Measurements from ENCODE around the gene MGRN1. TPM values are rescaled to one million over a fixed set of nuclear protein-coding genes. Genes with fewer than 3 reads are reported as not detected.
A peak's percentile ranks its signal among the peaks of the same experiment; 100 is the strongest.

Gene MGRN1
- total RNA-seq, 1 donor from 2014 or later, result 31.6 TPM

DNA sequence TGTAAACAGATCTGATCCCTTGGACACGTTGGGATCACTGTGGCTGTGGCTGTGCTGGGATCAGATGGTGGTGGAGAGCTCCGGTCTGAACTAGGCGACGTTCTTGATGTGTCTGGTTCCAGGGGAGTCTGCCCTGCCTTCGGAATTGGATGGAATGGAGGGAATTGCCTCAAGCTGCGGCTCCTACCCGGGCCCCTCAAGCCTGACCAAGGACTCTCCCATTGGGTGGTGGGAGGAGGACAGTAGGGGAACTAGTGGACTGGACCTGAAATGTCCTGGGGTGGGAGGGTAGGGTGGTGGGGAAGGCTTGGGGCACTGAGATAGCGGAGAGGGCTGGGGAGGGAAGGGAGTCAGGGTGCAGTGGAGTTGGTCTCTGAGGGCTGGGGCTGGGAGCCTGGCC is 6.7 kb upstream of the MGRN1 start:
- ATAC-seq (no peak), DNase-seq (no peak)
- intact Hi-C loops (cut with micrococcal nuclease), result no loop called here

DNA sequence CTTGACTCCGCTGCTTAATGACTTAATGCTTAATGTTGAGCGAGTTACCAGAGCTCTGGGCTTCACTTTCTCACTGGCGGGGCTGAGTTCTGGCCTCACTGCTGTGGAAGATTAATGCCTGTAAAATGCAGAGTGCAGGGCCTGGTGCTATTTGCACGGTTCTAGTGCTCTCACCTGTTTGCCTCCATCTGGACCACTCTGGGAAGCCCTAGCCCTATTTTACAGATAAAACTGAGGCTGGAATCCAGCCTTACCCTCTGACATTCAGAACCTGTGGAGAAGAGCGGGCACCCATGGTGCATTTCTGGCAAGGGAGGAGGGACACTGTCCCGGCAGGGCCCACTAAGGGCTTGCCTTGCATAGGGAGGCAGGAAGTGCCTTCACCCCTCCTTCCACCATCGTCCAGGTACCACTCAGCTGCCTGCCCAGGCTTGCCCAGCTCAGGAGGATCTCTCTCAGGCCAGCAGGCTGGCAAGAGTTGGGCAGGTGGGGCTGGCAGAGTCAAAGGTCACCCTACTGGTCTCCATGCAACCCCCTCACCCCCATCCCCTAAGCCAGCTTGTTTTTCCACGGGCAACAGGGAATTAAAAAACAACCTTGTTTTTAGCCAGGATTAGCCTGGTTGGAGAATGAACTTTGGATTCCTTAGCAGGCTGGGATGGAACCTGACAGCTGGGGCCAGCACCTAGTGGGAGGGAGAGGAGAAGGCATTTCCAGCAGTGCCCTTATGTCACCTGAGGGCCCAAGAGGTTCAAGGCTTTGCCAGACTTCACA is 5.8 kb upstream of the MGRN1 start:
- intact Hi-C loops (cut with micrococcal nuclease), result no loop called here
- peak; percentile 23 for DNase-seq
- no peak for ATAC-seq

DNA sequence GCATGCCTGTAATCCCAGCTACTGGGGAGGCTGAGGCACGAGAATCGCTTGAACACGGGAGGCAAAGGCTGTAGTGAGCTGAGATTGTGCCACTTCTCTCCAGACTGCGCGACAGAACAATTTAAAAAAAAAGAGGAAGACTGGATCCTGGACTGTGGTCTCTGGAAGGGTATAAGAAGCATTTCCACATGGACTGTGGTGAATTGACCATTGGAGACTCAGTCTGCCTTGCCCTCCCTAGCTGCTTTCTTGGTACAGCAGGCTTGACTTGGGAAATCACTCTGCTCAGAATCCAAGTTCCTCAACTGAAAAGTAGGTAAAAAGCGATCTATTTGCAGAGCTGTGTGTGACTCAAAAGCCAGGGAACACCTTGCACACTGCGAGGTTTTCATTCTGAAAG is 1.0 kb upstream of the MGRN1 start:
- no peak for DNase-seq
- intact Hi-C loops (cut with micrococcal nuclease), result no loop called here
- no peak for ATAC-seq

DNA sequence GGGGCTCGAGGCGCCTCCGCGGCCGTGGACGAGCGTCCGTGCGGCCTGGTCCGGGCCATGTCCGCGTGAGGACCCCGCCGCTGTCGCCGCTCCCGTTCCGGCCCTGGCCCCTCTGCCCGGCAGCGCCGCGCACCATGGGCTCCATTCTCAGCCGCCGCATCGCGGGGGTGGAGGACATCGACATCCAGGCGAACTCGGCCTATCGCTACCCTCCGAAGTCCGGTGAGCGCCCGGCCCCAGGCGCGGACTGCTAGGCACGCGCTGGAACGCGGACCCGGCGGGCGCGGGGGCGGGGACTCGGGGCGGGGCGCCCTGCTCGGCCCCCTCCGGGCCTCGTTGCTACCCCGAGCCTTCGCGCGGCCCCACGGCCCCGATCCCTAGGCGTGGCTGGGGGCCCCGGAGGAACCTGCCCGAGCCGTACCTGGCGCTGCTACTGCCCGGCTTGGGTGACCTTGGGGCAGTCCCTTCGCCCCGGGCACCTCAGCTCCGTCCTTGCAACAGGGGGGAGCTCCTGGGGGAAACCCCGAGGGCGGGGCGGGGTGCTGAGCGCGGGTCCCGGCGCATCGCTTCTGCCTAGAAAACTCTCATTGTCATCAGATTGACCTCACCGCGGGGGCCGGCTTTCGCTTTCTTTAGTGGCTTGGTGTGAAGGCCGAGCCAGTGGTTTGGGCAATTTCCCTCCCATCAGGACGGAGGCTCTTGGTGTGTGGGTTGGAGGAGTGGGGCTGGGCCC is 367 bp downstream of the MGRN1 start:
- peak; percentile 39 for ATAC-seq
- peak; percentile 73 for DNase-seq
- intact Hi-C loops (cut with micrococcal nuclease), result no loop called here

DNA sequence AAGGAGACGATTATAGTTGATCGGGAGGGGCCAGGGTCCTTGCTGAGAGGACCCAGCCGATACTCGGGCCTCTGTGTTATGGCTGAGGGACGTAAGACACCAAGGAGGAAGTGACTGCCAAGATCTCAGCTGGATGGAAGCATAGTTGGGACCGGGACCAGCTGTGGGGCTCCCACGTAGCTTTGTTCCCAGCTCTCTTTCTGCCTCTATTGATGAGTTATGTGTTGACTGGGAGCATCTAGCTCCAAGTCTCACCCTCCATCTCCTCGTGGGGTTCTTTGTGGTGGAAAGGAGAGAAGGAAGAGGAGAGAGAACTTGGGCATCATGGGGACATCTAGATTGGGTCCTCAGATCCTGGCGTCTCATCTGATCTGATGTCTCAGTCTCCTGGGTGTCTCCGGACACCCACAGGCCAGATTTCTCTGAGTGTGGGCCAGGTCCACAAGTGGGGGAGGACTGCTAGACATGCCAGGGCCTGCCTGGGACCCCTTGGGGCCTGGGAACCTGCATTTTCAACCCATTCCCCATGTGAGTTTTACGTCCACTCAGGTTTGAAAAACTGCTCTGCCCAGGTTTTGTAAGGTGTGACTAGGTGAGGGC is 1.0 kb downstream of the MGRN1 start:
- intact Hi-C loops (cut with micrococcal nuclease), result no loop called here
- ATAC-seq (no peak), DNase-seq (no peak)

DNA sequence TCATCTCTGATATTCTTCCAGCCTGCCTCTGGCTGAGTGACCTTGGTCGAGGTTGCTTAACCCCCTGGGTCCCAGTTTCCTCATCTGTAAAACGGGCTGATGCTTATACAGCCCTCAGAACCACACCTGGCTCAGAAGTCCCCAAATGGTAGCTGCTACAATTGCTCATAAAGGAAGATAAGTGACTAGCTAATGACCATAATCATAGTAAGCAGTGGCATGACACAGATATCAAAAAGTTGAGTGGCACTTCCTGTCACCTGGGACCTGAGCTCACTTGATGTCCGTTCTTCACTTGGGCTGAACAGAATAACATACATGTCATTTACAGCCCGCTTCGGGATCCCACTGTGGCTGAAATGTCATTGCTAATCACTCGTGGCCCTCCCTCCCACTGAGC is 1.8 kb downstream of the MGRN1 start:
- DNase-seq, result no peak
- no peak for ATAC-seq
- intact Hi-C loops (cut with micrococcal nuclease), result no loop called here

DNA sequence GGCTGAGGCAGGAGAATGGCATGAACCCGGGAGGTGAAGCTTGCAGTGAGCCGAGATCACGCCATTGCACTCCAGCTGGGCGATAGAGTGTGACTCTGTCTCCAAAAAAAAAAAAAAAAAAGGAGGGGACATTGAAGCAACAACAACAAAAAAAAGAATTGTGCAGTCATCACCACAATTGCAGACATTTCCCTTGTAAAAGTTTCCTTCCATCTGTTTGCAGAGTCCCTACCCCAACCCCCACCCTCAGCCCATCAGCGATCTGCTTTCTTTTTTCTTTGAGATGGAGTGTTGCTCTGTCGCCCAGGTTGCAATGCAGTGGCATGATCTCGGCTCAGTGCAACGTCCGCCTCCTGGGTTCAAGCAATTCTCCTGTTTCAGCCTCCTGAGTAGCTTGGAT is 3.7 kb downstream of the MGRN1 start:
- intact Hi-C loops (cut with micrococcal nuclease), result no loop called here
- ATAC-seq (no peak), DNase-seq (no peak)

DNA sequence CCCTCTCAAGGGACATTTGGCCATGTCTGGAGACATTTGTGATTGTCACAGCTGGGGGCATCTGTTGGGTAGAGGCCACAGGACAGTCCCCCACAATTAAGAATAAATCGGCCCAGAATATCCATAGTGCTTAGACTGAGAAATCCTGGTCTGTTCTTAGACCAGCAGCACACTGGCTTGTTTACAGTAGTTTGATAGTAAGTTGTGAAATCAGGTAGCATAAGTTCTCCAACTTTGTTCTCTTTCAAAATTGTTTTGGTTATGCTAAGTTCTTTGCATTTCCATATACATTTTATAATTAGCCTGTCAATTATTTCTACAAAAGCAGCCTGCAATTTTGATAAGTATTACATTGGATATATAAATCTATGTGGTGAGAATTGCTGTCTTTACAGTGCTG is 6.8 kb downstream of the MGRN1 start:
- ATAC-seq, result no peak
- intact Hi-C loops (cut with micrococcal nuclease), result no loop called here

DNA sequence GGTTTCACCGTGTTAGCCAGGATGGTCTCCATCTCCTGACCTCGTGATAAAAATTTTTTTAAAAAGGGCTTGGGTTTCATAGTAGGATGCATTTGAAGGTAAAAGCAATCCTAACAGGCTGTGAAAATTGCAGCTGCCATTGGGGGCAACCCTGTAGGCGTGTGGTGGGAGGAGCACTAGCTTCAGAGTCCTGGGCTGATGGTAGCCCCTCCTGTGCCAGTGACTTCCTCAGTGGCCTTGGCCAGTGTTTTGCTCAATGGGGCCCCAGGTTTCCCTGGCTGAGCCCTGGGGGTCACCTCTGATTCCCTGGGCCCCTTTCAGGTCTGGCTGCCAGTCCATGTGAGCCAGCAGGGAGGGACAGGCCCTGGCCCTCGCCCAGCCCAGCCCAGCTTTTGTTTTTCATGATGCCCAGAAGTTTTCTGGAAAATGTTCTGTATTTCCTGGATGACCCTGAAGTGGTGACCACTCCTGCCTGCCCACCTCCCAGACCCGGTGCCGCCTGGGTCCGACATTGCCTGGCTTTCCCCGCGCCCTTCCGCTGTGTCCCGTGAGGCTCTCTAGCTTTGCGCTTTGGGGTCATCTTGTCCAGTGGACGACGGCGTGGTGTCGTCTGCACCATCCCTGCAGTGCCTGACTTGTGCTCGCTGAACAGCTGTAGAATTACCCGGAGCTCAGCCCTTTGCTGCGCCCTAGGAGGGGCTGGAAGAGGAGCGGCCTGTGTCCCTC is 9.4 kb downstream of the MGRN1 start:
- DNase-seq, result no peak

More for the DNA sequence above, 6.8 kb downstream of the MGRN1 start:
- DNase-seq, result no peak

DNA sequence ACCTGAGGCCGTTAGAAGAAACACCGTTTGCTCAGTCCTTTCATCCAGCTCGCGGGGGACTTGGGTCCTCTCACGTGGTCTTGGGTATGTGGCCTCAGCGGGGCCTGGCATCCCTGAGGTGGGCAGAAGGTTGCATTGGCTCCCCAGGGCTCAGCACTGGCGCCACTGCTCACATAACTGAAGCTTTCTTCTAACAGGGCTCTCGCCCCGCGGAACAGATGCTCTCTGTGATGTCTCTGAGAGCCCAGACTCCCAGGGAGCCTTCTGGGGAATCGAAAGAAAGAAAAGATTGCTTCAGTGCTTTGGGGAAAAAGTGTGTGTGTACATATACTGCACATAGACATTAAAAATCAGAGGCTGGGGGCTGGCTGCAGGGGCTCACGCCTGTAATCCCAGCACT is 10.1 kb downstream of the MGRN1 start:
- intact Hi-C loops (cut with micrococcal nuclease), result no loop called here
- ATAC-seq (no peak), DNase-seq (no peak)

More for the DNA sequence above, 9.4 kb downstream of the MGRN1 start:
- intact Hi-C loops (cut with micrococcal nuclease), result no loop called here
- ATAC-seq, result no peak

DNA sequence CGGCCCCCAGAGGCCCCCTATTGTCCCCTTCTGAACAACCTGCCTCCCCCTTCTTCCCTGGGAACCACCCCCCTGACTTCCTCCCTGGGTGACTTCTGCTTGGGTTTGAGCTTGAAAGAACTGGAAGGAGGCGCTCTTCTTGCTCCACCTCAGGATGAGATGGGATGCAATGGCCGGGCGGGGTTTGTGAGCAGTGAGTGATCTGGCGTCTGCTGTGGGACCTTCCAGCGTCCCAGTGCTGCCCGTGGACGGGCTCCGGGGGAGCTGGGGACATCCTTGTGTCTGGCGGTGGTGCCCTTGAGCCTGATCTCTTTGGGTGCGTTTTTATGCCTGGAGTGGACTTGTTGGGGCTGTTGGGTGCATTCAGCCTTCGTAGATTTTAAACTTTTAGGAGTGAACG is 11.6 kb downstream of the MGRN1 start:
- intact Hi-C loops (cut with micrococcal nuclease), result no loop called here
- ATAC-seq (no peak), DNase-seq (no peak)

DNA sequence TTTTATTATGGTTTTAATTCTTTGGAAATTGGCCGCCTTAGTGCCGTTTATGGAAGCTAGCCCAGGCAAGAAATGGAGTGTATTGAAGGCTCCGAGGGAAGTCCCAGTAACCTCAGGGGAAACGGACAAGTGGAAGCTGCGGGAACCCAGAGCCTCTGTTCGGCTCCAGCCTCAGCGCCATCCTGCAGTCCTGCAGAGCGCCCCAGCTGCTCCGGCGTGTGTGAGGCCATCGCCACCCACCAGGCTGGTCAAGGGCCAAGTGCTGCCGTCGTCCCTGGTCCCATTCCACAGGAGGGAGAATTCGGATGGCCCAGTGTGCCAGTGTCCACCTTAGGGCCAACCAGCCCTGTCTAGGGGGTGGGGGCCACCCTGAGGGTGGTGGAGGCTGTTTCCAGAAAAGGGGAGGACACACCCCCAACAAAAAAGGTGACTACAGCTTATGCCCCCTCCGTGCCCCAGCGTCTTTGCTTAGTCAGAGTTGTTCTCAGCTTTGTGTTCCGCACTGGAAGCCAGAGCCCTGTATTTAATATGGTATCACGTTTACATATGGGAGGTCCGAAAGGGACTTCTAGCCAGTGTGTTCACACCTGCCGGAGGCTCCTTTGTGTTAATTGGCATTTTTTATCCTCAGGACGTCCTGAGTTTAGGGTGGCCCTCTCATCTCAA is 13.0 kb downstream of the MGRN1 start:
- no peak for ATAC-seq

DNA sequence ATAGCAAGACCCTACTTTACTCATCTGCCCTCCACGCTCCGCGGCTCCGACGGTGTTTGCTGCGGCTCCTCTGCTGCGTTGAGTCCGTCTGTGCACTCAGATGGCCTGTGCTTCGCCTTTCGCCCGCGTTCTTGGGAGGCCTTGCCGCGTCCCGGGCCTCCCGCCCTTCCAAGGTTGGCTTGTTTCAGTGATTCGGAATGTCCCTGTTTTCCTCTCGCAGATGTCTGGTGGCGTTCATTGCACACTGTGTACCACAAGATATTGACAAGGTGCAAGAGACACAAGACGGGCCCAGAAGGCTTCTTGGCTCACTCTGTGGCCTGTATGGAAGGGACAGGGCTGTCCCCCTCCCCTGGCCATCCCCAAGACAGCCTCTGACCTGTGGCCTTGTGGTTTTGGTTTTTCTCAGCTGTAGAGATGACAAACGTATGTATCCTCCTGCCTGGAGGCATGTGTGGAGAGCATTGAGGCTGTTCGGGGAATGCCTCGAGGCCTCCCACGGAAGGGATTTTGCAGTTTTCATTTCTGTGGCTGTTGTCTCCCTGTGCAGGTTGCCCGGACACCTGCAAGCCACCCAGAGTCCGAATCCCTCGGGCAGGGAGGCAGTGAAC is 15.4 kb downstream of the MGRN1 start:
- peak; percentile 44 for ATAC-seq
- no peak for DNase-seq
- intact Hi-C loops (cut with micrococcal nuclease), result no loop called here

More for the DNA sequence above, 13.0 kb downstream of the MGRN1 start:
- intact Hi-C loops (cut with micrococcal nuclease), result no loop called here
- no peak for DNase-seq

DNA sequence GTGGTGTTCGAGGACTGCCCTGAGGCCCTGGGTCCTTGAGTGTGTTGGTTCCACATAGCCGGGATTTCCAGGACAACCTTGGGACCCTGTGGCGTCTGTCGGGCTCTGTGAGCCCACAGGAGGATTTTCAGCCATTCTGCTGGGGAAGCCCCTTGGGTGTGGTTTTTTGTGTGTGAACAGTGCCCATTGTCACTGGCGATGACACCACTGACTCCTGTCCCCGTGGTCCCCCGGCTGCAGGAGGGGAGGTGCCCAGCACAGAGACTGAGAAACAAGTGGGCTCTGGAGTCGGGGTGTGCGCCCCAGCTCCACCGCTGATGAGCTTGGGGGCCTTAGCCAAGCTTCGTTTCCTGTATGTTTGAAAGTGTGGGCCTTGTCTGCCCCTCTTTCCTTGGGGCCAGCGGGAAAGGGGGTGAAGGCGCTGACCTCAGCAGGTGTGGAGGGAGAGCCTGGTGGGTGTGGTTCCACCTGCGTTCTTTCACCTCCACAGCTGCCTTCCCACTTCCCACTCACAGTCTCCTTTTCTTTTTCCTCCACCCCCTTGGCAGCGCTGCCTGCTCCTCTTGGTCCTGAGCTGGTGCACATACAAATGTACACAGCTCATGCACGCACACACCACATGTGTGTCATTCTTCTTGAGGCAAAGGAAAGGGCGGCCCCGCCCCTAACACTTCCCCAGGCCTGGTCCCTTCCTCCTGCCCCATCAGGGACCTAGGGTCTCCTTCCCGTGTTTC is 16.1 kb downstream of the MGRN1 start:
- DNase-seq (no peak), ATAC-seq (peak; percentile 30)
- intact Hi-C loops (cut with micrococcal nuclease), result no loop called here

DNA sequence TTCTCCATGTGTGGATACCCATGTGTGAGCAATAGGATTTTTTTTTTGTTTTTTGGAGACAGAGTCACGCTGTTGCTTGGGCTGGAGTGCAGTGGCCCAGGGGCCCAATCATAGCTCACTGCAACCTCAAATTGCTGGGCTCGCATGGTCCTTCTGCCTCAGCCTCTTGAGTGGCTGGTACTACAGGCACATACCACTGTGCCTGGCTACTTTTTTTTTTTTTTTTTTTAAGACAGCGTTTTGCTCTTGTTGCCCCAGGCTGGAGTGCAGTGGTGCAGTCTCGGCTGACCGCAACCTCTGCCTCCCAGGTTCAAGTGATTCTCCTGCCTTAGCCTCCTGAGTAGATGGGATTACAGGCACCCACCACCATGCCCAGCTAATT is 16.7 kb downstream of the MGRN1 start:
- ATAC-seq, result no peak
- intact Hi-C loops (cut with micrococcal nuclease), result no loop called here
- no peak for DNase-seq

DNA sequence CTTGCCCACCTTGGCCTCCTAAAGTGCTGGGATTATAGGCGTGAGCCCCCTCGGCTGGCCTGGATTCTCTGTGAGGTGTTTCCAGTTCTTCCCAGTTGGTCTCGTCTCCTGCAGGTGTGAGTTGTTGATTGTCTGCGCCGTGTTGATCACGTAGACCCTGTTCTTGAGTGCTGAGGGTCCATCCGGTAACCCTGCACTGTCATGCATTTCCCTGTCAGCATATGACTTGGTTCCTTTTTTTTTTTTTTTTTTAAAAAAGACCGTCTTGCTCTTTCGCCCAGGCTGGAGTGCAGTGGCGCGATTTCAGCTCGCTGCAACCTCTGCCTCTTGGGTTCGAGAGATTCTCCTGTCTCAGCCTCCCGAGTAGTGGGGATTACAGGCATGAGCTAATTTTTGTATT is 17.3 kb downstream of the MGRN1 start:
- ATAC-seq, result no peak
- DNase-seq, result no peak
- intact Hi-C loops (cut with micrococcal nuclease), result no loop called here

DNA sequence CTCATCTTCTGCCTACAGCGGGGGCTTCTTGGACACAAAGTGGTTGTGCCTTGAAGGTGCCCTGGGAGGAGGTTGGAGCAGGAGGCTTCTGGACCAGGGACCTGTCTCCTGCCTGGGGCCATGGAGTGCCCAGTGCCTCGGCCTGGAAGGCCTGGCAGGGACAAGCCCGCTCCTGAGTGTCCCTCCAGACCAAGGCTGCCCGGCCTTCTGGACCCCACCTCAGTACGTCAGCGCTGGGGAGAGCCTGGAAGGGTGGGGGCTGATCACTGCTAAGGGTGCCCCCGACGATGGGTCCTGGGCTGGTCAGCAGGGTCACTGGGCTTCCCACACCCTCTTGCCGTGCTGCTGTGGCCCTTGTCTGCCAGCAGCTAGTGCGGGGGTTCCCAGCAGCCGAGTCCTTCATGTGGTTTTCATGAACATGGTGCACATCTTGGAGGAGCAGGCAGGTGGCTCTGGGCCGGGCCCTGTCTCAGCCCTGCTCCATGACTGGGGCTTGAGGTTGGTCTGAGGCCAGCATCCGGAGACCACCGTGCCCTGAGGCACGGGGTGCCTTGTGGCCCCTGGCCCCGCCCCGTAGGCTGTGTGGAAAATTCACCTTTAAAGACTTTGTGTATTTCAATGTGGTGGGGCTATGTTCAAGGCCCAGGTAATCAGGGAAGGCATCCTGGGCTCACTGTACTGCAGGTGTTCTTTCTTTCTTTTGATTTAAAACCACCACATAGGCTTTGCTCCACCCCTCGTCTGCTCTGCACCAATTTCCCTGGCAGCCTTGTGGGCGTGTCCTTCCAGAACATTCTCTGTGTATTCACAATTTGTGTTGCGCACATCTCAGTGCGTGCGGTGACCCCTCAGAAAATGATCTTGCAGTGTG is 22.4 kb downstream of the MGRN1 start:
- DNase-seq, result no peak
- intact Hi-C loops (cut with micrococcal nuclease), result no loop called here
- no peak for ATAC-seq

DNA sequence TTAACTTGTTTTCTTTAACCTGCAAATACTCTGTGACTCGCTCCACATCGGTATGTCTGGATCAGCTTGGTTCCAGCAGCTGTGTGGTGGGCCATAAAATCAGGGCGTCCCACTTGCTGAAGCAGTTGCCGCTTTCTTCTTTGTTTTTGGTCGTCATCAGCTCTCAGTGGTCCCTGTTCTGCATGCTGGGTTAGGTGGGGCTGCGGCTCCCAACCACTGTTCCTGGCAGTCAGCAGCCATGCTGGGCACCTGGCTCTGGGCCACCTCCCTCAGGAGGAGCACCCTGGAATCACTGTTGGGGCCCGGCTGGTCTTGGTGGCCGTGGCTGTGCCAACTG is 23.0 kb downstream of the MGRN1 start:
- intact Hi-C loops (cut with micrococcal nuclease), result no loop called here
- ATAC-seq (no peak), DNase-seq (no peak)
